Esophagus (tissue), 2 donors: ENCODE results near the gene PTPRD. TPM values are rescaled to one million over a fixed set of nuclear protein-coding genes. Genes with fewer than 3 reads are reported as not detected.

Experiments
- H3K27ac ChIP-seq, 2 donors: one replicate each; pipeline ENCODE4 v1.5.1; 2013; ENCODE audit warnings: low read depth in 2 of 2, mild to moderate bottlenecking in 2 of 2, inconsistent platforms in 1 of 2, low read length in 1 of 2, moderate library complexity in 1 of 2
- H3K27me3 ChIP-seq, 2 donors: one replicate each; pipeline ENCODE4 v1.6.1; 2013; ENCODE audit warnings: low read length in 2 of 2, control low read depth in 1 of 2, mild to moderate bottlenecking in 1 of 2; ENCODE audit not compliant: insufficient read depth in 2 of 2, control insufficient read depth in 1 of 2
- H3K36me3 ChIP-seq, 2 donors: one replicate each; pipeline ENCODE4 v1.6.1; 2013; ENCODE audit warnings: low read length in 1 of 2; ENCODE audit not compliant: control insufficient read depth in 2 of 2, insufficient read depth in 2 of 2
- H3K4me1 ChIP-seq, 2 donors: one replicate each; pipeline ENCODE4 v1.6.1; 2013; ENCODE audit warnings: low read length in 1 of 2; ENCODE audit not compliant: control insufficient read depth in 2 of 2, insufficient read depth in 2 of 2
- H3K4me3 ChIP-seq, 2 donors: one replicate each; pipeline ENCODE4 v1.5.1; 2013; ENCODE audit warnings: low read length in 2 of 2, mild to moderate bottlenecking in 2 of 2, low read depth in 1 of 2, moderate library complexity in 1 of 2
- H3K9me3 ChIP-seq, 2 donors: one replicate each; pipeline ENCODE4 v1.6.1; 2013; ENCODE audit warnings: mild to moderate bottlenecking in 2 of 2, low read depth in 1 of 2, low read length in 1 of 2, moderate library complexity in 1 of 2; ENCODE audit not compliant: control insufficient read depth in 2 of 2, insufficient read depth in 1 of 2
- WGBS, 2 donors: extraction: QIAGEN DNeasy Blood & Tissue Kit; methylation state at CpG; one replicate each; pipeline ENCODE4 v1.1.7; 2013; 5-methylcytosine and 5-hydroxymethylcytosine counted together
- polyA plus RNA-seq, 2 donors: library from polyadenylated mRNA; stranded (reverse); fragments of 200-250 nt; gene quantifications; one replicate each; pipeline ENCODE4 v1.2.3, GENCODE V29; 2013
- donor health status: healthy with polysubstance abuse.
- donor health status: Bipolar disorder and iron deficiency.

Gene PTPRD
- polyA plus RNA-seq, 2 donors, result 0.53 to 0.60 TPM

DNA sequence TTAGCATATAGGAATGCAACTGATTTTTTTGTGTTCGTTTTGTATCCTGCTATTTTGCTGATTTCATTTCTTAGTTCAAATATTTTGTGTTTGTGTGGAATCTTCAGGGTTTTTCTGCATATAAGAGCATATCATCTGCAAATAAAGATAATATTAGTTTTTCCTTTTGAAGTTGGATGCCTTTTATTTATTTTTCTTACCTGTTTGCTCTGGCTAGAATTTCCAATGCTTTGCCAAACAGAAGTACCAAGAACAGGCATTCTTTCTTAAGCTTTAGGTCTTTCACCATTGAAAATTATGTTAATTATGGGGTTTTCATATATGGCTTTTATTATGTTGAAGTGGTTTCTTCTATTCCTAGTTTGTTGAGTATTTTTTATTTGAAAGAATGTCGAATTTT is 2308.1 kb downstream of the PTPRD start:
- no peaks in the 10 kb centered on the region for H3K27me3 ChIP-seq
- H3K4me1 ChIP-seq, result no peaks in the 10 kb centered on the region
- WGBS, 2 donors, result 45 to 58% methylated on average over 2 of the region's 2 CpGs

GRCh38 chr9:8301296-8301695 is 2311.5 kb downstream of the PTPRD start:
- H3K9me3 ChIP-seq, result no peaks in the 10 kb centered on the region
- H3K27ac ChIP-seq, result no peak overlapping the region
- H3K27me3 ChIP-seq, result no peaks in the 10 kb centered on the region
- no peaks in the 10 kb centered on the region for H3K36me3 ChIP-seq
- WGBS, 2 donors, result 62 to 72% methylated on average over 3 of the region's 3 CpGs
- no peak overlapping the region for H3K4me3 ChIP-seq
- no peaks in the 10 kb centered on the region for H3K4me1 ChIP-seq

More for the DNA sequence above, 2308.1 kb downstream of the PTPRD start:
- Histone ChIP-seq H3K36me3 (no peaks in the 10 kb centered on the region), H3K4me3 (no peak overlapping the region), H3K9me3 (no peaks in the 10 kb centered on the region), H3K27ac (no peak overlapping the region)

DNA sequence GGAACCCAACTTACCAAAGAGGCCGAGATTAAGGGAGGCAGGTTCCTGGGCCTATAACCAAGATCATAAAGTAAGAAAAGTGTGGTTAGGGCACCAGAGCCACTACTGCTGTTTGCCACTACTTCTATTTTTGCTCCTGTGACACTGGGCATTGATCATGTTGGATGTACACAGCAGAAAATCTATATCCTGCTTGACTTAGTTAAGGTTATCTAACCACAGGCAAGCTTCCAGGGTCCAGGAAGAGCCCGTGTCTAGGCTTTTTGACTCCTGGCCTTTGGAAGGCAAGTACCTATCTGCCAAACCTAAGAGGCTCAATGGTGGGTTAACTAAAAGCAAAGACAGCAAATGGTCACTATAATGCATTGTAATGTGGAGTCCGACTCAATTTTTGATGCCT is 2315.8 kb downstream of the PTPRD start:
- no peaks in the 10 kb centered on the region for H3K27me3 ChIP-seq
- no peak overlapping the region for H3K27ac ChIP-seq
- no peaks in the 10 kb centered on the region for H3K9me3 ChIP-seq
- WGBS, 2 donors, result 82 to 83% methylated on average over 3 of the region's 3 CpGs
- no peaks in the 10 kb centered on the region for H3K4me1 ChIP-seq
- no peak overlapping the region for H3K4me3 ChIP-seq
- no peaks in the 10 kb centered on the region for H3K36me3 ChIP-seq

DNA sequence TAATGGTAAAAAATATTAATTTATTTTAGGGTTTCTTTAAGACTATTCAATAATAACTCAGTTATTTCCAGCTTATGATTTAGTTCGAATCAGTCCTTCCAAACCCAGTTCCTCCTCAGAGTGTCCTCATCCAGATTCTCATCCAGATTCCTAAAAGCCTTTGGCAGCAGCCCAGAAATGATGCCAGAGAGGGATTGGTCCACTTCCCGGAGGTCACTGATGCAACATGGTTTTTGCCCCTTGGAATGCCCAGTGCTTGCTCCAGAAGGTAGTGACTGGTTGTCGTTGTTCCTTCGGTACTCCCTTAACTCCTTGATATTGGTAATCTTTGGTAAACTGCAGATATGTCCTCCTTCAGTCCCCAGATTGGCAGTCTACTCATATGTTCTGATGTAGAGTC is 2320.1 kb downstream of the PTPRD start:
- no peaks in the 10 kb centered on the region for H3K9me3 ChIP-seq
- no peaks in the 10 kb centered on the region for H3K36me3 ChIP-seq
- H3K27me3 ChIP-seq, result no peaks in the 10 kb centered on the region
- no peaks in the 10 kb centered on the region for H3K4me1 ChIP-seq
- WGBS, 2 donors, result 81 to 84% methylated on average over 4 of the region's 4 CpGs
- no peak overlapping the region for H3K27ac ChIP-seq
- H3K4me3 ChIP-seq, result no peak overlapping the region

DNA sequence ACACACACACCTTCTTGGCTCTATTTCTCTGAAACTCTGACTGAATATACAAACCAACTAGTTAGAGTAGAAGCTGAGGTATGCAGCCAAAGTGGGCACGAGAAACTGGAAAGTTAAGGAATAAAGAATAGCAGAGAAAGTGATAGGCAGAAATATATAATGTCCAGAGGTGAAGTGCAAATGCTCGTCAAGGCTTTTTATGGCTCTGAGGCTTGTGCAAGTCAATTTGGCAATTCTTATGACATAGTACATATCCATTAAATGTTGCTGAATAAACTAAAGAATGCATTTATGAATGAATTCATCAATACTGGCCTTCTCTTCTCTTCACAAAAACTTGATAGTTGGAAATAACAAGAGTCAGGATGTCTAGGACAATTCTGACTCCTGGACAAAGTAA is 2323.1 kb downstream of the PTPRD start:
- H3K4me1 ChIP-seq, result no peaks in the 10 kb centered on the region
- 65 to 71% methylated on average over 2 of the region's 2 CpGs for WGBS, 2 donors
- no peaks in the 10 kb centered on the region for H3K27me3 ChIP-seq
- H3K9me3 ChIP-seq, result no peaks in the 10 kb centered on the region
- no peak overlapping the region for H3K27ac ChIP-seq
- no peak overlapping the region for H3K4me3 ChIP-seq
- H3K36me3 ChIP-seq, result no peaks in the 10 kb centered on the region

DNA sequence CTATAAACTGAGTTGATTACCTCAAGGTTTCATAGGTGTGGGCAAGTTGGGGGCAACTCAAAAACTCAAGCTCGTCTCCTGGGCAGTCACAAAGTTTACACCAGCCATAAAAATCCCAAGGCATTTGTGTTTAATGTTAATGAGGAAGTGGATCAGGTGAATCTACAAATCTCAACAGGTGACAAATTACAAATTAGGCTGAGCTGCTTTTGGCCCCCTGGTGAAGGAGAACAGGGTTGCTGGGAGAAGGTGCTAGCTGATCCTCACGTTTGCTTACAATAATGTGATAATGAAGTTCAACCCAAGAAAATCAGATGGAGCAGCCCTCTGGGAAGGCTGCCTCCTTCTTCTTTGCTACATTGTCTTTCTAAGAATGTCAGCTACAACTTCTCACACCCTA is 2324.8 kb downstream of the PTPRD start:
- Histone ChIP-seq H3K4me3 (no peak overlapping the region), H3K27me3 (no peaks in the 10 kb centered on the region), H3K27ac (no peak overlapping the region), H3K4me1 (no peaks in the 10 kb centered on the region), H3K36me3 (no peaks in the 10 kb centered on the region), H3K9me3 (no peaks in the 10 kb centered on the region)
- WGBS, 2 donors, result 49 to 58% methylated on average over 2 of the region's 2 CpGs

DNA sequence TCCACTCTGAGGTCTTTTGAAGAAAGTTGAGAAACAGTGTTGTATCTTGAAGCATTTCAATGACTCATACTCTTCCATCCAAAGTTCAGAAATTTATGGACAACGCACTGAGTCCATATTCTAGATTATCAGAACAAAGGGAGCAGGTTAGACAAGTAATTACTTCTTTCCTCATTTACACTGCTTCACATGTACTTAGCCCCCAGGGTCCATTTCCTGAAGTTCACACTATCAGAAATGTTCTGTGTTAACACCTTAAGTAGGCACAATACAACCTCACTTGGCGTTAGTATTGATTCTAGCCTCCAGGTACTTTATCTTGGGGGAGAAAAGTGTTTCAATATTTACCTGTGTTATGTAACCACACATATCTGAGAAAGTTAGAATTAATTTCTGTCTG is 2325.3 kb downstream of the PTPRD start:
- Histone ChIP-seq H3K27ac (no peak overlapping the region), H3K36me3 (no peaks in the 10 kb centered on the region), H3K4me1 (no peaks in the 10 kb centered on the region), H3K9me3 (no peaks in the 10 kb centered on the region), H3K27me3 (no peaks in the 10 kb centered on the region), H3K4me3 (no peak overlapping the region)
- WGBS, 2 donors, result 35 to 53% methylated on average over 2 of the region's 2 CpGs

DNA sequence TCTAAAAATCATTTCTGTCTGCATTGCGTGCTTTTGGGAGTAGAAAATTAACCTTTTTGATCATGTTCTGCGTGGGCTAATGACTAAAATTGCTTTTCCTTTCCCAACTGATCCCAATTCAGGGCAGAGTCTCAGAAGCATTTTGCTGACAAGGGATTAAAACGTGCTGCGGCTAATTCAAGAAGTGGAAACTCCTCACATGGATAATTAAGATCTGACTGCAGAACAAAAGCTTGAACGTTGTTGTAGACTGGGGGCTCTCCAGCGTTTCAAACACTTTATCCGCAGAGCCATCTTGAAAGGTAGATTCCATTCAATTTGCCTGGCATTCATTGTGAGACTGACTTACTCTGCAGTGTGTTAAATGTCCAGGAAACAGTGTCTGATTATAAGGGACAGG is 2327.9 kb downstream of the PTPRD start:
- WGBS, 2 donors, result 76 to 84% methylated on average over 7 of the region's 7 CpGs
- no peaks in the 10 kb centered on the region for H3K36me3 ChIP-seq
- H3K9me3 ChIP-seq, result no peaks in the 10 kb centered on the region
- H3K27ac ChIP-seq, result no peak overlapping the region
- H3K4me1 ChIP-seq, result no peaks in the 10 kb centered on the region
- H3K4me3 ChIP-seq, result no peak overlapping the region
- H3K27me3 ChIP-seq, result no peaks in the 10 kb centered on the region

DNA sequence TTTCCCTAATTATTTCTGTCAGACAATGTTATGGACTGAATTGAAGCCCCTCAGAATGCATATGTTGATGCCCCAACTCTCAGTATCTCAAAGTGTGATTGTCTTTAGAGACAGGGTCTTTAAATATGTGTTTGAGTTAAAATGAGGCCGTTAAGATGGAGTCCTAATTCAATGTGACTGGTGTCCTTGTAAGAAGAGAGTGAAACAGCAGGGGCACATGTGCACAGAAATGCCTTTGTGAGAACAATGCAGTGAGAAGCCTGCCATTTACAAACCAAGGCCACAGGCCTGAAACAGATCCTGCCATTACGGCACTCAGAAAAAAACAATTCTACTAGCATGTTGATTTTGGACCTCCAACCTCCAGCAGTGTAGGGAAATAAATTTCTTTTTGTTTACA is 2330.3 kb downstream of the PTPRD start:
- Histone ChIP-seq H3K9me3 (no peaks in the 10 kb centered on the region), H3K4me1 (no peaks in the 10 kb centered on the region), H3K4me3 (no peak overlapping the region), H3K27ac (no peak overlapping the region), H3K36me3 (no peaks in the 10 kb centered on the region), H3K27me3 (no peaks in the 10 kb centered on the region)
- 76 to 80% methylated on average over 2 of the region's 2 CpGs for WGBS, 2 donors

GRCh38 chr9:8280811-8281210 is 2332.0 kb downstream of the PTPRD start:
- no peak overlapping the region for H3K27ac ChIP-seq
- H3K36me3 ChIP-seq, result no peaks in the 10 kb centered on the region
- no peaks in the 10 kb centered on the region for H3K27me3 ChIP-seq
- no peaks in the 10 kb centered on the region for H3K4me1 ChIP-seq
- no peak overlapping the region for H3K4me3 ChIP-seq
- WGBS, 2 donors, result 66 to 70% methylated on average over 2 of the region's 2 CpGs
- H3K9me3 ChIP-seq, result peaks cover 0 to under 1% of the 10 kb centered on the region in 2 donors
